ENCODE results near the gene ITGA2B.

ITGA2B gene

DNA sequence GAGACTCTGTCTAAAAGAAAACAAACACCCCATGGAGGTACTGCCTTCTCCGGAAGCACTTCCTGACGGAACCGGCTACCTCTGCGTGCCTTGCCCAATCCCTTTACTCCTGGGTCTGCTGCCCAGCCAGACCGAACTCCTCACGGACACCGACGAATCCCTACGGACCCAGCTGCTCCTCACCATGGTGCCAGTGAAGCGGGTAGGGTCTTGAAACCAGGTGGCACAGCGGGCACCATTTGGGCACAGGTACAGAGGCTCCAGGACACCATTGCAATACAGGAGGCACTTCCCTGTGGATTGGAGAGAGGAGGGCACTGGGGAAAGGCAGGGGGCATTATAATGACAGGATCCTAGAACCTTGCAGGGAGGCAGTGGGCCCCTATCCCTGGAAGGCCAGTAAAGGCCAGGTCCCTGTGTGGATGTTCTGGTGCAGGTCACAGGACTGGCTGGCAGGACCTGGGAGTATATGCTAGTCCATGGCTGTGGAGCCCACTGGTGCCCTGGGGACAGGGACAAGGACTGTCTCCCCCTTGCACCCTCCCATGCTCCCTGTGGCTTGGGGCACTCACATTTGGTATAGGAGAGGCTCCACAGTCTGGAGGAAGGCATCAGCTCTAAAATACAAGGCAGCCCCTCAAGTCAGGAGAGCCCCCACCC is 67.1 kb downstream of the ITGA2B start:
- TF ChIP-seq TCF4 (CRISPR knock-in tag; IDR thresholded peaks at IDR 0.05; ENCODE audit: borderline replicate concordance) (no peak), ZFP30 (CRISPR knock-in tag; IDR thresholded peaks at IDR 0.05) (no peak), ZC3H10 (CRISPR knock-in tag; IDR thresholded peaks at IDR 0.05) (no peak), CSDC2 (CRISPR knock-in tag; IDR thresholded peaks at IDR 0.05) (no peak), TOX (CRISPR knock-in tag; IDR thresholded peaks at IDR 0.05; ENCODE audit: borderline replicate concordance) (no peak)
- TF ChIP-seq, protein P1, sequence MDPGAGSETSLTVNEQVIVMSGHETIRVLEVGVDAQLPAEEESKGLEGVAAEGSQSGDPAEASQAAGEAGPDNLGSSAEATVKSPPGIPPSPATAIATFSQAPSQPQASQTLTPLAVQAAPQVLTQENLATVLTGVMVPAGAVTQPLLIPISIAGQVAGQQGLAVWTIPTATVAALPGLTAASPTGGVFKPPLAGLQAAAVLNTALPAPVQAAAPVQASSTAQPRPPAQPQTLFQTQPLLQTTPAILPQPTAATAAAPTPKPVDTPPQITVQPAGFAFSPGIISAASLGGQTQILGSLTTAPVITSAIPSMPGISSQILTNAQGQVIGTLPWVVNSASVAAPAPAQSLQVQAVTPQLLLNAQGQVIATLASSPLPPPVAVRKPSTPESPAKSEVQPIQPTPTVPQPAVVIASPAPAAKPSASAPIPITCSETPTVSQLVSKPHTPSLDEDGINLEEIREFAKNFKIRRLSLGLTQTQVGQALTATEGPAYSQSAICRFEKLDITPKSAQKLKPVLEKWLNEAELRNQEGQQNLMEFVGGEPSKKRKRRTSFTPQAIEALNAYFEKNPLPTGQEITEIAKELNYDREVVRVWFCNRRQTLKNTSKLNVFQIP (CRISPR knock-in tag; IDR thresholded peaks at IDR 0.05; ENCODE audit: borderline replicate concordance, low read depth): no peak
- no peak for ATAC-seq

All from SK-N-SH treated with all-trans-retinoic acid at 6 μM for 48 hours (cell line).